ENCODE results near the gene SPR.

GRCh38 chr2:72917138-72917876 lies 30.1 kb downstream of the SPR start, which contains the start of gene EMX1:
- TF ChIP-seq CTCF (IDR thresholded peaks at IDR 0.05; ENCODE audit: insufficient read depth, low read length): no peak
- TF ChIP-seq POLR2AphosphoS5 (IDR thresholded peaks at IDR 0.05; ENCODE audit: low read depth): no peak
- TF ChIP-seq REST (IDR thresholded peaks at IDR 0.05; ENCODE audit: insufficient replicate concordance, low read depth): no peak
- no peak for TF ChIP-seq GABPA (IDR thresholded peaks at IDR 0.05; ENCODE audit: low read depth)
- no peak for TF ChIP-seq SPI1 (IDR thresholded peaks at IDR 0.05; ENCODE audit: borderline replicate concordance, low read depth)

Data from HL-60 (cell line).